LNCAP (cell line): Measurements from ENCODE around the gene TRANK1.

Experiments
- TF ChIP-seq, protein P1 (sequence below): fragments of 450-650 bp; IDR thresholded peaks from 2 replicates; pipeline ENCODE4 v1.5.1; 2017; ENCODE audit warnings: mild to moderate bottlenecking

Gene TRANK1

DNA sequence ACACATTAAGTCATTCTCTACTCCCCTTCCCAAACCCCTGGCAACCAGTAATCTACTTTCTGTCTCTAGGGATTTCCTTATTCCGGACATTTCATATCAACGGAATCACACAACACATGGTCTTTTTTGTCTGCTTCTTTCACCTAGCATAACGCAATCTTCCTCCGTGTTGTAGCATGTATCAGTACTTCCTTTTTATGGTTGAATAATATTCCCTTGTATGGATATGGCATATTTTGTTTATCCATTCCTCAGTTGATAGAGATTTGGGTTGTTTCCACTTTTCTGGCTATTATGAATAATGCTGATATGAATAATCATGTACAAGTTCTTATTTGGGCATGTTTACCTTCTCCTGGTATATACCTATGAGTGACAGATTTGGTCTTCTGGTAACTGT, 63.1 kb downstream of the TRANK1 start:
- TF ChIP-seq, protein P1, sequence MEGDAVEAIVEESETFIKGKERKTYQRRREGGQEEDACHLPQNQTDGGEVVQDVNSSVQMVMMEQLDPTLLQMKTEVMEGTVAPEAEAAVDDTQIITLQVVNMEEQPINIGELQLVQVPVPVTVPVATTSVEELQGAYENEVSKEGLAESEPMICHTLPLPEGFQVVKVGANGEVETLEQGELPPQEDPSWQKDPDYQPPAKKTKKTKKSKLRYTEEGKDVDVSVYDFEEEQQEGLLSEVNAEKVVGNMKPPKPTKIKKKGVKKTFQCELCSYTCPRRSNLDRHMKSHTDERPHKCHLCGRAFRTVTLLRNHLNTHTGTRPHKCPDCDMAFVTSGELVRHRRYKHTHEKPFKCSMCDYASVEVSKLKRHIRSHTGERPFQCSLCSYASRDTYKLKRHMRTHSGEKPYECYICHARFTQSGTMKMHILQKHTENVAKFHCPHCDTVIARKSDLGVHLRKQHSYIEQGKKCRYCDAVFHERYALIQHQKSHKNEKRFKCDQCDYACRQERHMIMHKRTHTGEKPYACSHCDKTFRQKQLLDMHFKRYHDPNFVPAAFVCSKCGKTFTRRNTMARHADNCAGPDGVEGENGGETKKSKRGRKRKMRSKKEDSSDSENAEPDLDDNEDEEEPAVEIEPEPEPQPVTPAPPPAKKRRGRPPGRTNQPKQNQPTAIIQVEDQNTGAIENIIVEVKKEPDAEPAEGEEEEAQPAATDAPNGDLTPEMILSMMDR, result no peak

DNA sequence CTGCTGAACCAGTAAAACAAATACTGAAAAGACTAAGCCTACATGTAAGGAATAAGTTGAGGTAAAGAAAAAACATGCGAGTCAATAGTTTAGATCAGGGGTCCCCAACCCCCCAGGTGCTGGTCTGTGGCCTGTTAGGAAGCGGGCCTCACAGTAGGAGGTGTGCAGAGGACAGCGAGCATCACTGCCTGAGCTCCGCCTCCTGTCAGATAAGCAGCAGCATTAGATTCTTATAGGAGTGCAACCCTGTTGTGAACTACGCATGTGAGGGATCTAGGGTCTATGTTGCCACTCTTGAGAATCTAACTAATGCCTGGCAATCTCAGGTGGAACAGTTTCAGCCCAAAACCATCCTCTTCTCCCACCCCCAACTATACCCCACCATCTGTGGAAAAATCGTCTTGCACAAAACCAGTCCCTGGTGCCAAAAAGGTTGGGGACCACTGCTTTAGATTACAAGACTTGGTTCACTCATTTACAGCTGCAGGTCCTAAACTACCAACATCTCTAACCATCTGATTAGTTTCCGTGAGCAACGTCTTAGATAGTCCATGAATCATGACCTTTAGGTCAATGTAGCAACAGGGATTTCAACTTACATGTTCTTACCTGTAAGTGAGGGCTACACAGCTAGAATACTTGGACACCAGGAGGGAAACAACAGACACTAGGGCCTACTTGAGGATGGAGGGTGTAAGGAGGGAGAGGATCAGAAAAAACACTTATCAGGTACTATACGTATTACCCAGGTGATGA, 66.7 kb downstream of the TRANK1 start:
- TF ChIP-seq, protein P1, result no peak

DNA sequence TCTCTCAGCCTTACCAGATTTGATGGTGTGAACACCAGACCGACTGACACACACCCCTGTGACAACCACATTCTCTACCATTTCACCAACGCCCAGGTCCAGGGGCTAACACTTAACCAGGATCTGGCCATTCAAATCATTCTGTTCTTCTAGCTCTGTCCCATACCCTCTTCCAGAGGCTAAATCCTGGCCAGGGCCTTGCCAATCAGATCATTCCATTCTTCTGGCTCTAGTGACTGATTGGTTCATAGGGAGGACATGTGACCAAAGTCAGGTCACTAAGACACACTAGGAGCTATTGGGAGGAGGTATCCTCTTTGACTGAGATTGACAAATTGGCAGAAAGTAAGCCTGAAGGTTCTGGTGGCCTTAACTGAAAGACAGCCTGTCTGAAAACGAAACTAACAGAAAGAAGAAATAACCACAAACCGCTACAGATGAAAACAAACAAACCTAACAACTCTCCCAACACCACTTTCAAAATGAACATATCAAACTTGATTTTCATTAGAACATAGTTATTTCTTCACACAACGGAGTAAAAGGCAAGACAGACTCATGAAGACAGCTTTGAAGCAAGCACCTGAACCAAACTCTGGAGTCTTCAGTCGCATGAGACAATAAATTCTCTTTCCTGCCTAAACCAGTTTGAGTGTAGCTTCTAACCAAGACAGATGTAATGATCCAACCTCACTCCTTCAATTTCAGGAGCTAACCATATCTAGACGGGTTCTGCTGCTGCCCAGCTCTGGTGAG, 68.5 kb downstream of the TRANK1 start:
- TF ChIP-seq, protein P1, result no peak

DNA sequence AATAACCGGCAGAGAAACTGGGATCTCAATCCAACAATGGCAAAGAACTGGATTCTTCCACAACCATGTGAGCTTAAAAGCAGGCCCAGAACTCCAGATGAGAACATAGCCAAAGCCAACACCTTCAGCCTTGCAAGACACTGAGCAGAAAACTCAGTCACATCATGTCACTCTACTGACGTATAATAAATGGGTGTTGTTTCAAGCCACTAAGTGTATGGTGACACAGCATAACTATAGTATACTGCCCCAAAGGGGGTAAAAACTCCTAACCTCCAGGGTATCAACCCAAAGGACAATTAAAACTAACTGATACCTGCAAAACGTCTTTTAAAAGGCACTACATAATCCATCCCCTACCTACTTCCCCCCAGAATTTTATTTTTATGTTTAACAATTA, 69.5 kb downstream of the TRANK1 start:
- TF ChIP-seq, protein P1, result no peak

DNA sequence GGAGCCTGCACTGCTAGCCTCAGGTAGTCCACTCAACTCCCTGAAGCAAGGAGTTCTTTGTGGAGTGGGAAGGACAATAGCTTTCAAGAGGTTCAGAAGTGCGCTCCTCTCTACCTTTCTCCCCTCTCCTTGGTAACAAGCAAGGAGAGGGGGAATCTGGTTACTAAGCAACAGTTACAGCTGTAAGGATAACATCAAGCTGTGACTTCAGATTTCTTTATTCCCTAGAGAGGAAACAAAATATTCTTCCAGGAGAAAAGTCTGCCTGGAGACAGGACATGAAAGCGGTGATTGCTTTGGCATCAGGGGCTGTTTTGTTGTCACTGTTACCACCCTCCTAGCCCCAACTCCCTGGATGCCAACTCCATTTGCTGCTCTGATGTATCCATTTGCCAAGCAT, 70.4 kb downstream of the TRANK1 start:
- TF ChIP-seq, protein P1, result no peak

DNA sequence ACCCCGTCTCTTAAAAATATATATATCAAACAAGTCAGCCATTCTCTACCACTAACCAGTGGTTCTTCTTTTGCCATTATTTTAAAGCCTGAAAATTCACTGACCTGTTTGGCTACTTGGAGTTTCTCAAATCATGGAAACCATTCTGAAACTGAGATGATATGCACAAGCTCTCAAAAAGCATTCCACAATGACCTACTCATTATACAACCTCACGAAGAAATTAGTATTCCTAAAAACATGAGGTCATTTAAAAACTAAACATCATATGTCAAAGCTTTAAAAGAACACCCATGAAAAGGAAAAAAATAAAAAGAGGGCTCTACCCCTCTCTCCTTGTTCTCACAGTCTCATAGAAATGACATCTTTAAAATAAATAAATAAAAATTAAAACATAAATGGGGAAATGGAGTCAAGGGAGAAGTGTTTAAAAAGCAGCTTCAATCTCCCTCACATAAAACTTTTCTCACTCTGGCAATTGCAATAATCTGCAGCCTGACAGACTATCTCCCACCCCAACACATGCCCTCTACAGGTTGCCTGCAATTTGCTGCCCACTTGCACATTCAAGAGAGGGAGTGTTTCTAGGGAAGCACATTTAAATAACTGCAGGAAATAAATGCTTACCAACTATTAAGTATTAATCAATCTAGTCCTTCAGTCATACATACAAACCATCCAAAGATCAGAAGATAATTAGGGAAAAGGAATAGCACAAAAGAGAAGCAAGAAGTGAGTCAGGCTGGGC, 73.3 kb downstream of the TRANK1 start:
- TF ChIP-seq, protein P1, result no peak

DNA sequence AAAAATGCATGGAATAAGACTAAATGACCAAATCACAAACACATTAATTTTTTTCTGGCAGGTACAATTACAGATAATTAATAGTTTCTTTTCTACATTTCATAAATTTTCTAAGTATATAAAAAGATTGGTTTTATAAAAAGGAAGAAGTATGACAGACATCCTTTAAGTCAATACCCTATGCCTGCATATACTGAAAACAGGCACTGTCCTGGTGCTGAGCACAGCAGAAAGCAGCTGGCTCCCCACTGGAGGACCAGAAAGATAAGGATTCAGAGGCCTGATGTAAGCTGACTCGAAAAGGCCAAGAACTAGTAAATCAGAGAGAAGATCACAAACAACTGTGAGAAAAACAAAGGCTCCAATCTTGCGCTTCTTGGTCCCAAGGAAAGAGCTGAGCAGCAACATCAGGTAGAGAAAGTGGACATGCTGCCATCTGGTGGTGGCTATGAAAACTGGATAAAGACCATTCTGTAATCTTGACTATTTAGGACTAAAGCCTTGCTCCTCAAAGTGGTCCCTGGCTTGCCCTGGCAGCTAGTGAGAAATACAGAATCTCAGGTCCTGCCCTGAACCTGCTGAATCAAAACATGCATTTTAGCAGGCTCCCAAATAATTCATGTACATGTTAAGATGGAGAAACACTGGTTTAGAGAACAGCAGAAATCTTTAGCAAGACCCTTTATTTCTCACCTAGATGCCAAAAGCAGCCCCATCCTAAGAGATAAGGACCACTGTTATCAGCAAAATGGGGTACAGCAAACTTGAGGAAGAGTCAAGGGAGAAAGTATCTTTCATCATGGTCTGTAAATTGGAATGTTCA, 76.0 kb downstream of the TRANK1 start:
- TF ChIP-seq, protein P1, result peak; percentile 74
